Heart left ventricle (tissue), 13 donors: Measurements from ENCODE around the gene ODF2L.

ENCODE experiments used
- POLR2A ChIP-seq, 2 donors: fragments of 450-650 bp; IDR thresholded peaks; one replicate each; pipeline ENCODE4 v1.6.1; 2017; ENCODE audit warnings: antibody characterized with exemption in 2 of 2, mild to moderate bottlenecking in 2 of 2, moderate library complexity in 2 of 2
- TF ChIP-seq, protein P1 (sequence below), 12 donors: fragments of 200-600 bp; sonication (generic) in 4 of 12; IDR thresholded peaks; one replicate each; pipeline versions ENCODE4 v1.5.0 to v1.8.0; 2018 to 2022; ENCODE audit warnings: antibody characterized with exemption in 12 of 12, mild to moderate bottlenecking in 5 of 12
- donor health status: ischemic (EF 13 %, LVEDD 7.1; RV severe dilation, severe dysfunction).
- donor health status: DM: no; HTN: yes; CAD: no.
- donor health status: DM: no; HTN: no; CAD: no.
- donor health status: ischemic (EF 25% LVEDD 6.9; RV normal size, moderate dysfunction).
- donor health status: ischemic (EF 25% LVEDD 5.7; RV mildly dilated, moderate dysfunction).
- donor health status: ischemic (EF 35%, LVEDD 5.7; RV mildly dilated, moderate dysfunction).
- donor health status: nonischemic (EF 11% LVEDD 7.7; RV severe dilation, severe dysfunction).
- donor health status: DM: yes; HTN: yes; CAD: no.
- donor health status: PGD.
- donor health status: ischemic (EF 29% LVEDD 5.4; RV normal size, mild dysfunction).
- donor health status: nonischemic (EF 23%, LVEDD 6.1; RV moderate dilation, normal function).

DNA sequence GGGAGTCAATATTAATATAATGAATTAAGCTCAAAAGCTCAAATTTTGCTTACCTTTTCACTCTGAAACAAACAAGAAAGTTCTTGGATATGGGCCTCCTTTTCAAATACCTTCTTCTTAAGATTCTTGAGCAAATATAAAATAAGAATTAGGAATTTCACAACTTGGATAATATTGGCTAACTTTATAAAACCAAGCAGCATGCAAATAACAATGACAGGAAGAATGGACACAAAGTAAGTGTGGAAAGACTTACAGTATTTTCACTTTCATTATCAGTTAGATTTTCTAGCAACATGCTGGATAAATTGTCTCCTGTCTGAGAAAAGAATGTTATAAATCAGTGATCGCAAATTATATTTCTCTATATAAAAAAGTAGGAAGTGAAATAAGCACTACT is 13.2 kb downstream of the ODF2L start:
- TF ChIP-seq, protein P1, sequence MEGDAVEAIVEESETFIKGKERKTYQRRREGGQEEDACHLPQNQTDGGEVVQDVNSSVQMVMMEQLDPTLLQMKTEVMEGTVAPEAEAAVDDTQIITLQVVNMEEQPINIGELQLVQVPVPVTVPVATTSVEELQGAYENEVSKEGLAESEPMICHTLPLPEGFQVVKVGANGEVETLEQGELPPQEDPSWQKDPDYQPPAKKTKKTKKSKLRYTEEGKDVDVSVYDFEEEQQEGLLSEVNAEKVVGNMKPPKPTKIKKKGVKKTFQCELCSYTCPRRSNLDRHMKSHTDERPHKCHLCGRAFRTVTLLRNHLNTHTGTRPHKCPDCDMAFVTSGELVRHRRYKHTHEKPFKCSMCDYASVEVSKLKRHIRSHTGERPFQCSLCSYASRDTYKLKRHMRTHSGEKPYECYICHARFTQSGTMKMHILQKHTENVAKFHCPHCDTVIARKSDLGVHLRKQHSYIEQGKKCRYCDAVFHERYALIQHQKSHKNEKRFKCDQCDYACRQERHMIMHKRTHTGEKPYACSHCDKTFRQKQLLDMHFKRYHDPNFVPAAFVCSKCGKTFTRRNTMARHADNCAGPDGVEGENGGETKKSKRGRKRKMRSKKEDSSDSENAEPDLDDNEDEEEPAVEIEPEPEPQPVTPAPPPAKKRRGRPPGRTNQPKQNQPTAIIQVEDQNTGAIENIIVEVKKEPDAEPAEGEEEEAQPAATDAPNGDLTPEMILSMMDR (IDR thresholded peaks at IDR 0.05) = no peak
- TF ChIP-seq POLR2A (IDR thresholded peaks at IDR 0.05) = no peak
